ENCODE data around the gene HDAC11. TPM values are rescaled to one million over a fixed set of nuclear protein-coding genes. Genes with fewer than 3 reads are reported as not detected.
A peak's percentile ranks its signal among the peaks of the same experiment; 100 is the strongest.

The HDAC11 gene
- total RNA-seq, 2 donors from 2014 or later = 19.4 to 26.9 TPM

GRCh38 chr3:13507247-13507569 lies 27.1 kb downstream of the HDAC11 start:
- intact Hi-C loops (cut with DNase I) = no loop called here
- TF ChIP-seq POLR2A (IDR thresholded peaks at IDR 0.05) (no peak), CTCF (IDR thresholded peaks at IDR 0.05) (no peak), POLR2AphosphoS5 (IDR thresholded peaks at IDR 0.05) (no peak)
- Histone ChIP-seq H3K4me3 (no peak overlapping the region), H3K36me3 (no peaks in the 10 kb centered on the region), H3K4me1 (replicated peaks) (no peaks in the 10 kb centered on the region), H3K27me3 (replicated peaks; ENCODE audit: insufficient read depth) (no peaks in the 10 kb centered on the region), H3K27ac (peak overlapping the region in 1 of 2 donors; percentile 24), H3K9me3 (no peaks in the 10 kb centered on the region)
- 40% methylated on average over 3 of the region's 3 CpGs for WGBS
- DNase-seq (ENCODE audit: low spot score) = no peak

- DNase-seq (ENCODE audit: low spot score) = peak; percentile 42
- intact Hi-C loops (cut with DNase I) = no loop called here
These were observed 27.6 kb downstream of the HDAC11 start for GRCh38 chr3:13507570-13508339.

GRCh38 chr3:13508496-13508895 lies 28.4 kb downstream of the HDAC11 start:
- H3K27ac ChIP-seq = no peak overlapping the region
- intact Hi-C loops (cut with DNase I) = no loop called here
- 90% methylated on average over 8 of the region's 8 CpGs for WGBS

More at GRCh38 chr3:13507570-13508339, 27.6 kb downstream of the HDAC11 start:
- Histone ChIP-seq H3K27ac (peak overlapping the region in 1 of 2 donors; percentile 24), H3K9me3 (no peaks in the 10 kb centered on the region), H3K27me3 (replicated peaks; ENCODE audit: insufficient read depth) (no peaks in the 10 kb centered on the region), H3K4me1 (replicated peaks) (no peaks in the 10 kb centered on the region), H3K4me3 (no peak overlapping the region), H3K36me3 (no peaks in the 10 kb centered on the region)
- TF ChIP-seq CTCF (IDR thresholded peaks at IDR 0.05) = no peak
- TF ChIP-seq POLR2A (IDR thresholded peaks at IDR 0.05) = no peak
- no peak for TF ChIP-seq POLR2AphosphoS5 (IDR thresholded peaks at IDR 0.05)
- WGBS = 7% methylated on average over 19 of the region's 20 CpGs

GRCh38 chr3:13509059-13509815 lies 29.1 kb downstream of the HDAC11 start:
- Histone ChIP-seq H3K4me1 (replicated peaks) (no peaks in the 10 kb centered on the region), H3K27me3 (replicated peaks; ENCODE audit: insufficient read depth) (no peaks in the 10 kb centered on the region), H3K4me3 (no peak overlapping the region), H3K36me3 (no peaks in the 10 kb centered on the region), H3K27ac (no peak overlapping the region), H3K9me3 (no peaks in the 10 kb centered on the region)
- DNase-seq (ENCODE audit: low spot score) = no peak
- 83% methylated on average over 15 of the region's 15 CpGs for WGBS
- no peak for TF ChIP-seq POLR2AphosphoS5 (IDR thresholded peaks at IDR 0.05)
- no peak for TF ChIP-seq POLR2A (IDR thresholded peaks at IDR 0.05)
- TF ChIP-seq CTCF (IDR thresholded peaks at IDR 0.05) = no peak
- intact Hi-C loops (cut with DNase I) = no loop called here

More at GRCh38 chr3:13508496-13508895, 28.4 kb downstream of the HDAC11 start:
- Histone ChIP-seq H3K9me3 (no peaks in the 10 kb centered on the region), H3K4me3 (no peak overlapping the region), H3K27me3 (replicated peaks; ENCODE audit: insufficient read depth) (no peaks in the 10 kb centered on the region), H3K36me3 (no peaks in the 10 kb centered on the region), H3K4me1 (replicated peaks) (no peaks in the 10 kb centered on the region)
- TF ChIP-seq CTCF (IDR thresholded peaks at IDR 0.05) (no peak), POLR2AphosphoS5 (IDR thresholded peaks at IDR 0.05) (no peak), POLR2A (IDR thresholded peaks at IDR 0.05) (no peak)
- no peak for DNase-seq (ENCODE audit: low spot score)

All from prostate gland (tissue), 2 donors.